ES-I3 (cell line): Measurements from ENCODE around the gene NRG2.

ENCODE experiments used
- H3K36me3 ChIP-seq: 2 replicates; pipeline ENCODE4 v1.6.1; 2013; ENCODE audit warnings: mild to moderate bottlenecking, low read length, control low read depth, moderate library complexity; ENCODE audit not compliant: insufficient read depth
- H3K4me1 ChIP-seq: 2 replicates; pipeline ENCODE4 v1.6.1; 2013; ENCODE audit warnings: mild to moderate bottlenecking, control low read depth, low read length; ENCODE audit not compliant: insufficient read depth
- H3K9ac ChIP-seq: 2 replicates; pipeline ENCODE4 v1.6.1; 2013; ENCODE audit warnings: low read depth, mild to moderate bottlenecking, low read length, moderate library complexity
- H3K9me3 ChIP-seq: 2 replicates; pipeline ENCODE4 v1.6.1; 2013; ENCODE audit warnings: mild to moderate bottlenecking, low read length, moderate library complexity; ENCODE audit not compliant: control insufficient read depth, insufficient read depth

NRG2 gene

GRCh38 chr5:139882961-139883539 is 160.0 kb downstream of the NRG2 start:
- Histone ChIP-seq H3K9me3 (no peaks in the 10 kb centered on the region), H3K36me3 (no peaks in the 10 kb centered on the region)

GRCh38 chr5:139882316-139882715 is 160.8 kb downstream of the NRG2 start:
- Histone ChIP-seq H3K4me1 (peaks cover 4% of the 10 kb centered on the region; the same call in 1 of the 2 replicates), H3K9ac (no peak overlapping the region), H3K9me3 (no peaks in the 10 kb centered on the region), H3K36me3 (no peaks in the 10 kb centered on the region)

More at GRCh38 chr5:139882961-139883539, 160.0 kb downstream of the NRG2 start:
- Histone ChIP-seq H3K9ac (no peak overlapping the region), H3K4me1 (peaks cover 4% of the 10 kb centered on the region; the same call in 1 of the 2 replicates)

- Histone ChIP-seq H3K4me1 (peaks cover 10% of the 10 kb centered on the region; the same call in 1 of the 2 replicates), H3K36me3 (no peaks in the 10 kb centered on the region), H3K9ac (no peak overlapping the region), H3K9me3 (no peaks in the 10 kb centered on the region)
Observed at GRCh38 chr5:139881143-139881733, 161.9 kb downstream of the NRG2 start.

- H3K36me3 ChIP-seq, result no peaks in the 10 kb centered on the region
- no peak overlapping the region for H3K9ac ChIP-seq
- H3K4me1 ChIP-seq, result peaks cover 10% of the 10 kb centered on the region; the same call in 1 of the 2 replicates
- no peaks in the 10 kb centered on the region for H3K9me3 ChIP-seq
Observed at GRCh38 chr5:139880416-139881142, 162.5 kb downstream of the NRG2 start.

- Histone ChIP-seq H3K36me3 (no peaks in the 10 kb centered on the region), H3K9me3 (no peaks in the 10 kb centered on the region), H3K9ac (no peak overlapping the region), H3K4me1 (peaks cover 17% of the 10 kb centered on the region; the same call in 1 of the 2 replicates)
Observed at GRCh38 chr5:139878093-139878492, 165.0 kb downstream of the NRG2 start.

- Histone ChIP-seq H3K4me1 (peaks cover 18% of the 10 kb centered on the region; the same call in 1 of the 2 replicates), H3K9me3 (no peaks in the 10 kb centered on the region), H3K9ac (no peak overlapping the region), H3K36me3 (no peaks in the 10 kb centered on the region)
Observed at GRCh38 chr5:139877129-139877597, 165.9 kb downstream of the NRG2 start.

- Histone ChIP-seq H3K9me3 (no peaks in the 10 kb centered on the region), H3K36me3 (no peaks in the 10 kb centered on the region), H3K4me1 (peaks cover 18% of the 10 kb centered on the region; the same call in 1 of the 2 replicates), H3K9ac (no peak overlapping the region)
Observed at GRCh38 chr5:139875957-139876356, 167.1 kb downstream of the NRG2 start.

GRCh38 chr5:139872851-139873794 is 170.0 kb downstream of the NRG2 start:
- peaks cover 14% of the 10 kb centered on the region; the same call in 1 of the 2 replicates for H3K4me1 ChIP-seq
- no peaks in the 10 kb centered on the region for H3K36me3 ChIP-seq
- H3K9ac ChIP-seq, result no peak overlapping the region
- H3K9me3 ChIP-seq, result no peaks in the 10 kb centered on the region

GRCh38 chr5:139872052-139872766 is 170.9 kb downstream of the NRG2 start:
- no peak overlapping the region for H3K9ac ChIP-seq
- H3K4me1 ChIP-seq, result peaks cover 14% of the 10 kb centered on the region; the same call in 1 of the 2 replicates
- H3K9me3 ChIP-seq, result no peaks in the 10 kb centered on the region
- H3K36me3 ChIP-seq, result no peaks in the 10 kb centered on the region

GRCh38 chr5:139871614-139872013 is 171.5 kb downstream of the NRG2 start:
- Histone ChIP-seq H3K36me3 (no peaks in the 10 kb centered on the region), H3K9ac (no peak overlapping the region), H3K9me3 (no peaks in the 10 kb centered on the region), H3K4me1 (peaks cover 8% of the 10 kb centered on the region; the same call in 1 of the 2 replicates)

GRCh38 chr5:139870677-139871076 is 172.4 kb downstream of the NRG2 start:
- Histone ChIP-seq H3K36me3 (no peaks in the 10 kb centered on the region), H3K9ac (no peak overlapping the region), H3K4me1 (peaks cover 8% of the 10 kb centered on the region; the same call in 1 of the 2 replicates), H3K9me3 (no peaks in the 10 kb centered on the region)

GRCh38 chr5:139869042-139869790 is 173.9 kb downstream of the NRG2 start:
- no peaks in the 10 kb centered on the region for H3K36me3 ChIP-seq
- peaks cover 8% of the 10 kb centered on the region; the same call in 1 of the 2 replicates for H3K4me1 ChIP-seq
- H3K9ac ChIP-seq, result no peak overlapping the region
- H3K9me3 ChIP-seq, result no peaks in the 10 kb centered on the region

GRCh38 chr5:139867581-139867980 is 175.5 kb downstream of the NRG2 start:
- H3K4me1 ChIP-seq, result peaks cover under 1% of the 10 kb centered on the region; the same call in 1 of the 2 replicates
- no peaks in the 10 kb centered on the region for H3K36me3 ChIP-seq
- H3K9ac ChIP-seq, result no peak overlapping the region
- no peaks in the 10 kb centered on the region for H3K9me3 ChIP-seq
